Liver (tissue), 9 donors: ENCODE data around the gene KHNYN. TPM values are rescaled to one million over a fixed set of nuclear protein-coding genes. Genes with fewer than 3 reads are reported as not detected.
A peak's percentile ranks its signal among the peaks of the same experiment; 100 is the strongest.

Experiments used
- DNase-seq: peaks from one replicate; pipeline ENCODE4 v3.0.0-alpha.2; 2017; ENCODE audit warnings: low spot score
- H3K27ac ChIP-seq, 2 donors: one replicate each; pipeline ENCODE4 v1.7.0; 2013; ENCODE audit warnings: inconsistent platforms in 2 of 2, low read length in 2 of 2, control low read depth in 1 of 2, low read depth in 1 of 2, mild to moderate bottlenecking in 1 of 2
- H3K27me3 ChIP-seq, 4 donors: one replicate each; pipeline versions ENCODE4 v1.6.1 to v1.7.0; 2013; ENCODE audit warnings: low read length in 3 of 4, inconsistent platforms in 1 of 4, mild to moderate bottlenecking in 1 of 4, moderate library complexity in 1 of 4; ENCODE audit not compliant: control insufficient read depth in 4 of 4, insufficient read depth in 4 of 4
- H3K36me3 ChIP-seq, 4 donors: one replicate each; pipeline versions ENCODE4 v1.6.1 to v1.7.0; 2013; ENCODE audit warnings: low read length in 3 of 4, mild to moderate bottlenecking in 3 of 4, low read depth in 1 of 4, moderate library complexity in 1 of 4; ENCODE audit not compliant: control insufficient read depth in 4 of 4, insufficient read depth in 3 of 4
- H3K4me1 ChIP-seq, 4 donors: one replicate each; pipeline versions ENCODE4 v1.6.1 to v1.7.0; 2013; ENCODE audit warnings: low read length in 3 of 4, mild to moderate bottlenecking in 3 of 4, moderate library complexity in 1 of 4; ENCODE audit not compliant: control insufficient read depth in 4 of 4, insufficient read depth in 4 of 4
- H3K4me3 ChIP-seq, 3 donors: one replicate each; pipeline versions ENCODE4 v1.6.1 to v1.7.0; 2013; ENCODE audit warnings: low read length in 3 of 3, control low read depth in 1 of 3, low read depth in 1 of 3, mild to moderate bottlenecking in 1 of 3
- H3K9ac ChIP-seq, 2 donors: one replicate each; pipeline ENCODE4 v1.7.0; 2013; ENCODE audit warnings: low read length in 2 of 2, mild to moderate bottlenecking in 2 of 2, moderate library complexity in 2 of 2, control low read depth in 1 of 2, low read depth in 1 of 2
- H3K9me3 ChIP-seq, 4 donors: one replicate each; pipeline versions ENCODE4 v1.6.1 to v1.7.0; 2013; ENCODE audit warnings: low read length in 3 of 4; ENCODE audit not compliant: control insufficient read depth in 4 of 4
- CTCF ChIP-seq: fragments of 150-350 bp; IDR thresholded peaks from 2 replicates; pipeline ENCODE4 v1.5.1; 2017; ENCODE audit warnings: improper control_type of control experiment, low read depth, low read length; ENCODE audit not compliant: missing input control
- EGR1 ChIP-seq, 2 donors: IDR thresholded peaks; 2 replicates each; pipeline ENCODE4 v1.6.1; 2016 to 2018; ENCODE audit warnings: antibody characterized with exemption in 2 of 2, low read depth in 2 of 2
- FOXA1 ChIP-seq: IDR thresholded peaks from 2 replicates; pipeline ENCODE4 v1.6.1; 2016; ENCODE audit warnings: antibody characterized with exemption
- FOXA2 ChIP-seq: IDR thresholded peaks from 2 replicates; pipeline ENCODE4 v1.6.1; 2016; ENCODE audit warnings: antibody characterized with exemption
- GABPA ChIP-seq, 2 donors: IDR thresholded peaks in 1 of 2; conservative IDR thresholded peaks in 1 of 2; 2 replicates each; pipeline ENCODE4 v1.6.1; 2016; ENCODE audit warnings: antibody characterized with exemption in 2 of 2, mild to moderate bottlenecking in 1 of 2, moderate library complexity in 1 of 2
- HNF4A ChIP-seq, 2 donors: conservative IDR thresholded peaks; 2 replicates each; pipeline ENCODE4 v1.6.1; 2016; ENCODE audit warnings: antibody characterized with exemption in 2 of 2, mild to moderate bottlenecking in 2 of 2
- HNF4G ChIP-seq: IDR thresholded peaks from 2 replicates; pipeline ENCODE4 v1.6.1; 2016; ENCODE audit warnings: antibody characterized with exemption
- JUND ChIP-seq, 2 donors: IDR thresholded peaks; 2 replicates each; pipeline ENCODE4 v1.6.1; 2016; ENCODE audit warnings: antibody characterized with exemption in 2 of 2
- NR2F2 ChIP-seq: IDR thresholded peaks from 2 replicates; pipeline ENCODE4 v1.6.1; 2016; ENCODE audit warnings: antibody characterized with exemption
- RAD21 ChIP-seq, 2 donors: IDR thresholded peaks; 2 replicates each; pipeline ENCODE4 v1.6.1; 2016; ENCODE audit warnings: antibody characterized with exemption in 2 of 2, mild to moderate bottlenecking in 2 of 2
- RXRA ChIP-seq, 2 donors: IDR thresholded peaks; 2 replicates each; pipeline ENCODE4 v1.6.1; 2017 to 2018; ENCODE audit warnings: antibody characterized with exemption in 2 of 2, mild to moderate bottlenecking in 1 of 2
- SP1 ChIP-seq: IDR thresholded peaks from 2 replicates; pipeline ENCODE4 v1.6.1; 2018; ENCODE audit warnings: antibody characterized with exemption, mild to moderate bottlenecking
- TAF1 ChIP-seq: conservative IDR thresholded peaks from 2 replicates; pipeline ENCODE4 v1.6.1; 2016; ENCODE audit warnings: antibody characterized with exemption, mild to moderate bottlenecking
- YY1 ChIP-seq: IDR thresholded peaks from 2 replicates; pipeline ENCODE4 v1.6.1; 2016; ENCODE audit warnings: antibody characterized with exemption, mild to moderate bottlenecking
- ZBTB33 ChIP-seq: IDR thresholded peaks from 2 replicates; pipeline ENCODE4 v1.6.1; 2016; ENCODE audit warnings: antibody characterized with exemption
- WGBS: extraction: QIAGEN DNeasy Blood & Tissue Kit; methylation state at CpG from one replicate; pipeline ENCODE4 v1.1.7; 2013; 5-methylcytosine and 5-hydroxymethylcytosine counted together
- polyA plus RNA-seq, 2 donors: library from polyadenylated mRNA; stranded (reverse) in 1 of 2; unstranded in 1 of 2; fragments of 200-250 nt in 1 of 2; fragments of >200 nt in 1 of 2; fragmentation: Nextera tagmentation in 1 of 2; extraction: Ambion mirVana in 1 of 2; gene quantifications; one replicate each; pipeline versions ENCODE4 v1.2.1 to v1.2.3, GENCODE V29; 2013 to 2015
- total RNA-seq, 2 donors: library from RNA; depleted of rRNA; stranded (reverse); fragments of >200 nt; gene quantifications; one replicate each; pipeline ENCODE4 v1.2.3, GENCODE V29; 2014
- TF ChIP-seq, protein P1 (sequence below): IDR thresholded peaks from 2 replicates; pipeline ENCODE4 v1.6.1; 2016; ENCODE audit warnings: antibody characterized with exemption
- TF ChIP-seq, protein P2 (sequence below): IDR thresholded peaks from 2 replicates; pipeline ENCODE4 v1.6.1; 2016; ENCODE audit warnings: antibody characterized with exemption
- TF ChIP-seq, protein P3 (sequence below): IDR thresholded peaks from 2 replicates; pipeline ENCODE4 v1.6.1; 2016; ENCODE audit warnings: antibody characterized with exemption, mild to moderate bottlenecking
- donor health status: healthy.
- donor health status: healthy.
- donor health status: healthy.
- donor health status: healthy.
- donor health status: healthy.

KHNYN gene
- total and polyA plus RNA-seq, 4 donors = 3.0 to 40.3 (median 24.6) TPM

DNA sequence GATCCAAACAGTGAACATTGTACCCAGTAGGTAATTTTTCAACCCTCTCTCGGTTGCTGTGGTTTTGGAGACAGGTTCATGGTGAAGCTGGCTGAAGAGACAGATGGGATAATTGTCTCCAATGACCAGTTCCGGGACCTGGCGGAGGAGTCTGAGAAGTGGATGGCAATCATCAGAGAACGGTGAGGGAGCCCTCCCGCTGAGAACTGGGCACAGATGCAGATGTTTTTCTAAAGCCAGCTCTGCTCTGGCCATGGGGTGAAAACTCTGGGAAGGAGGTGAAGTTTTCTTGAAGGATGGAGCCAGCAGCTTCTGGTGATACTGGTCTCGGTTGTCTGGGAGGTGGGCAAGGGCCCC, 6.2 kb downstream of the KHNYN start (continued):
- TF ChIP-seq ZBTB33 = no peak

- DNase-seq = no peak
- peaks cover 0 to 57% (median 37%) of the 10 kb centered on the region in 4 donors for H3K4me1 ChIP-seq
- H3K9ac ChIP-seq = no peak overlapping the region
Observed at GRCh38 chr14:24436355-24437019, 6.7 kb downstream of the KHNYN start.

More at GRCh38 chr14:24436355-24437019, 6.7 kb downstream of the KHNYN start:
- Histone ChIP-seq H3K27ac (peak overlapping the region; percentile 21 to 35), H3K4me3 (no peak overlapping the region), H3K9me3 (no peaks in the 10 kb centered on the region), H3K36me3 (peaks cover 14 to 55% (median 45%) of the 10 kb centered on the region in 4 donors), H3K27me3 (no peaks in the 10 kb centered on the region)
- TF ChIP-seq HNF4A (conservative IDR thresholded peaks at IDR 0.05) (peak; percentile 18 to 19), GABPA (IDR thresholded peaks at IDR 0.05 in 1 of 2, conservative IDR thresholded peaks at IDR 0.05 in 1 of 2) (no peak), HNF4G (no peak), CTCF (peak; percentile 89), ZBTB33 (no peak), NR2F2 (peak; percentile 89), RAD21 (IDR thresholded peaks at IDR 0.05) (peak; percentile 95 to 97), EGR1 (IDR thresholded peaks at IDR 0.05; ENCODE audit: low read depth in 2 of 2) (no peak), FOXA1 (no peak), SP1 (peak; percentile 28), FOXA2 (no peak), JUND (IDR thresholded peaks at IDR 0.05) (no peak), RXRA (IDR thresholded peaks at IDR 0.05) (peak; percentile 26 to 30), TAF1 (no peak), YY1 (peak; percentile 46)
- TF ChIP-seq, protein P1, sequence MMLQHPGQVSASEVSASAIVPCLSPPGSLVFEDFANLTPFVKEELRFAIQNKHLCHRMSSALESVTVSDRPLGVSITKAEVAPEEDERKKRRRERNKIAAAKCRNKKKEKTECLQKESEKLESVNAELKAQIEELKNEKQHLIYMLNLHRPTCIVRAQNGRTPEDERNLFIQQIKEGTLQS = no peak
- TF ChIP-seq, protein P2, sequence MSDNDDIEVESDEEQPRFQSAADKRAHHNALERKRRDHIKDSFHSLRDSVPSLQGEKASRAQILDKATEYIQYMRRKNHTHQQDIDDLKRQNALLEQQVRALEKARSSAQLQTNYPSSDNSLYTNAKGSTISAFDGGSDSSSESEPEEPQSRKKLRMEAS = no peak
- TF ChIP-seq, protein P3, sequence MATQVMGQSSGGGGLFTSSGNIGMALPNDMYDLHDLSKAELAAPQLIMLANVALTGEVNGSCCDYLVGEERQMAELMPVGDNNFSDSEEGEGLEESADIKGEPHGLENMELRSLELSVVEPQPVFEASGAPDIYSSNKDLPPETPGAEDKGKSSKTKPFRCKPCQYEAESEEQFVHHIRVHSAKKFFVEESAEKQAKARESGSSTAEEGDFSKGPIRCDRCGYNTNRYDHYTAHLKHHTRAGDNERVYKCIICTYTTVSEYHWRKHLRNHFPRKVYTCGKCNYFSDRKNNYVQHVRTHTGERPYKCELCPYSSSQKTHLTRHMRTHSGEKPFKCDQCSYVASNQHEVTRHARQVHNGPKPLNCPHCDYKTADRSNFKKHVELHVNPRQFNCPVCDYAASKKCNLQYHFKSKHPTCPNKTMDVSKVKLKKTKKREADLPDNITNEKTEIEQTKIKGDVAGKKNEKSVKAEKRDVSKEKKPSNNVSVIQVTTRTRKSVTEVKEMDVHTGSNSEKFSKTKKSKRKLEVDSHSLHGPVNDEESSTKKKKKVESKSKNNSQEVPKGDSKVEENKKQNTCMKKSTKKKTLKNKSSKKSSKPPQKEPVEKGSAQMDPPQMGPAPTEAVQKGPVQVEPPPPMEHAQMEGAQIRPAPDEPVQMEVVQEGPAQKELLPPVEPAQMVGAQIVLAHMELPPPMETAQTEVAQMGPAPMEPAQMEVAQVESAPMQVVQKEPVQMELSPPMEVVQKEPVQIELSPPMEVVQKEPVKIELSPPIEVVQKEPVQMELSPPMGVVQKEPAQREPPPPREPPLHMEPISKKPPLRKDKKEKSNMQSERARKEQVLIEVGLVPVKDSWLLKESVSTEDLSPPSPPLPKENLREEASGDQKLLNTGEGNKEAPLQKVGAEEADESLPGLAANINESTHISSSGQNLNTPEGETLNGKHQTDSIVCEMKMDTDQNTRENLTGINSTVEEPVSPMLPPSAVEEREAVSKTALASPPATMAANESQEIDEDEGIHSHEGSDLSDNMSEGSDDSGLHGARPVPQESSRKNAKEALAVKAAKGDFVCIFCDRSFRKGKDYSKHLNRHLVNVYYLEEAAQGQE = no peak
- 53% methylated on average over 5 of the region's 5 CpGs for WGBS
